HUES48 (cell line): Measurements from ENCODE around the gene SYNJ1.
"Not testable (repeated sequence)": the region's sequence is repeated elsewhere in the genome, so short reads cannot be mapped to it uniquely, and the experiment has no call there.

Experiments used
- H3K27ac ChIP-seq: one replicate; pipeline ENCODE4 v1.7.0; 2013; ENCODE audit warnings: low read depth, low read length, inconsistent platforms
- H3K27me3 ChIP-seq: 2 replicates; pipeline ENCODE4 v1.6.1; 2013; ENCODE audit warnings: mild to moderate bottlenecking, low read length; ENCODE audit not compliant: control insufficient read depth, insufficient read depth
- H3K36me3 ChIP-seq: 2 replicates; pipeline ENCODE4 v1.6.1; 2013; ENCODE audit warnings: low read length; ENCODE audit not compliant: control insufficient read depth, insufficient read depth
- H3K4me1 ChIP-seq: 2 replicates; pipeline ENCODE4 v1.6.1; 2013; ENCODE audit warnings: mild to moderate bottlenecking, low read length; ENCODE audit not compliant: control insufficient read depth, insufficient read depth
- H3K4me3 ChIP-seq: 2 replicates; pipeline ENCODE4 v1.5.1; 2013; ENCODE audit warnings: mild to moderate bottlenecking, low read depth, low read length
- H3K9ac ChIP-seq: 2 replicates; pipeline ENCODE4 v1.6.1; 2013; ENCODE audit warnings: mild to moderate bottlenecking, low read depth, low read length, moderate library complexity
- H3K9me3 ChIP-seq: 2 replicates; pipeline ENCODE4 v1.6.1; 2013; ENCODE audit warnings: low read length; ENCODE audit not compliant: control insufficient read depth, insufficient read depth

Gene SYNJ1

GRCh38 chr21:32757804-32758203 is 30.0 kb upstream of the SYNJ1 start:
- H3K36me3 ChIP-seq, result peaks cover 94% of the 10 kb centered on the region
- no peak overlapping the region for H3K4me3 ChIP-seq
- H3K9me3 ChIP-seq, result no peaks in the 10 kb centered on the region
- no peak overlapping the region for H3K27ac ChIP-seq
- no peak overlapping the region for H3K9ac ChIP-seq
- peaks cover 13% of the 10 kb centered on the region; the same call in 1 of the 2 replicates for H3K4me1 ChIP-seq
- H3K27me3 ChIP-seq, result no peaks in the 10 kb centered on the region

- no peak overlapping the region for H3K4me3 ChIP-seq
- no peaks in the 10 kb centered on the region for H3K9me3 ChIP-seq
- H3K4me1 ChIP-seq, result peaks cover 13% of the 10 kb centered on the region; the same call in 1 of the 2 replicates
- H3K36me3 ChIP-seq, result peaks cover 96% of the 10 kb centered on the region
- H3K27ac ChIP-seq, result no peak overlapping the region
- H3K27me3 ChIP-seq, result no peaks in the 10 kb centered on the region
- H3K9ac ChIP-seq, result no peak overlapping the region
These were observed 28.3 kb upstream of the SYNJ1 start for GRCh38 chr21:32756096-32756495.

- peak overlapping the region; percentile 29 for H3K27ac ChIP-seq
- H3K9me3 ChIP-seq, result no peaks in the 10 kb centered on the region
- H3K4me3 ChIP-seq, result no peak overlapping the region
- no peak overlapping the region for H3K9ac ChIP-seq
- peaks cover 96% of the 10 kb centered on the region for H3K36me3 ChIP-seq
- peaks cover 13% of the 10 kb centered on the region; the same call in 1 of the 2 replicates for H3K4me1 ChIP-seq
- no peaks in the 10 kb centered on the region for H3K27me3 ChIP-seq
These were observed 26.2 kb upstream of the SYNJ1 start for GRCh38 chr21:32753818-32754585.

GRCh38 chr21:32750405-32750804 is 22.6 kb upstream of the SYNJ1 start:
- Histone ChIP-seq H3K36me3 (peaks cover 95% of the 10 kb centered on the region), H3K27ac (no peak overlapping the region), H3K9ac (no peak overlapping the region), H3K4me3 (no peak overlapping the region), H3K27me3 (no peaks in the 10 kb centered on the region), H3K9me3 (no peaks in the 10 kb centered on the region), H3K4me1 (peaks cover 12% of the 10 kb centered on the region; the same call in 1 of the 2 replicates)

- H3K9ac ChIP-seq, result no peak overlapping the region
These were observed 21.8 kb upstream of the SYNJ1 start for GRCh38 chr21:32749662-32750061.

GRCh38 chr21:32748529-32748928 is 20.7 kb upstream of the SYNJ1 start:
- H3K9ac ChIP-seq, result no peak overlapping the region
- H3K4me1 ChIP-seq, result no peaks in the 10 kb centered on the region
- peaks cover 96% of the 10 kb centered on the region for H3K36me3 ChIP-seq
- H3K4me3 ChIP-seq, result no peak overlapping the region
- H3K9me3 ChIP-seq, result no peaks in the 10 kb centered on the region
- H3K27me3 ChIP-seq, result no peaks in the 10 kb centered on the region
- H3K27ac ChIP-seq, result no peak overlapping the region

More at GRCh38 chr21:32749662-32750061, 21.8 kb upstream of the SYNJ1 start:
- H3K4me3 ChIP-seq, result no peak overlapping the region
- no peaks in the 10 kb centered on the region for H3K27me3 ChIP-seq
- H3K4me1 ChIP-seq, result peaks cover 5% of the 10 kb centered on the region; the same call in 1 of the 2 replicates
- no peaks in the 10 kb centered on the region for H3K9me3 ChIP-seq
- H3K36me3 ChIP-seq, result peaks cover 95% of the 10 kb centered on the region
- H3K27ac ChIP-seq, result no peak overlapping the region

- no peak overlapping the region for H3K4me3 ChIP-seq
- H3K27me3 ChIP-seq, result no peaks in the 10 kb centered on the region
- H3K9me3 ChIP-seq, result no peaks in the 10 kb centered on the region
- peaks cover 98% of the 10 kb centered on the region for H3K36me3 ChIP-seq
- H3K4me1 ChIP-seq, result no peaks in the 10 kb centered on the region
- H3K9ac ChIP-seq, result no peak overlapping the region
- H3K27ac ChIP-seq, result no peak overlapping the region
These were observed 19.6 kb upstream of the SYNJ1 start for GRCh38 chr21:32747396-32747795.

- H3K9me3 ChIP-seq, H3K4me3 ChIP-seq, H3K4me1 ChIP-seq, H3K9ac ChIP-seq, H3K27ac ChIP-seq, H3K27me3 ChIP-seq: not testable (repeated sequence)
- H3K36me3 ChIP-seq, result peaks cover 99% of the 10 kb centered on the region
These were observed 18.9 kb upstream of the SYNJ1 start for GRCh38 chr21:32746711-32747110.

- Histone ChIP-seq H3K27ac (no peak overlapping the region), H3K4me3 (no peak overlapping the region), H3K36me3 (peaks cover 98% of the 10 kb centered on the region), H3K4me1 (0 out of 2 replicates have a peak, but pooled peaks cover 6% of the 10 kb centered on the region), H3K9ac (no peak overlapping the region), H3K27me3 (no peaks in the 10 kb centered on the region), H3K9me3 (no peaks in the 10 kb centered on the region)
These were observed 14.6 kb upstream of the SYNJ1 start for GRCh38 chr21:32742396-32742795.

GRCh38 chr21:32741336-32741735 is 13.5 kb upstream of the SYNJ1 start:
- H3K27me3 ChIP-seq, result no peaks in the 10 kb centered on the region
- H3K9ac ChIP-seq, result no peak overlapping the region
- no peak overlapping the region for H3K27ac ChIP-seq
- H3K36me3 ChIP-seq, result peaks cover 98% of the 10 kb centered on the region
- no peaks in the 10 kb centered on the region for H3K9me3 ChIP-seq
- no peak overlapping the region for H3K4me3 ChIP-seq
- peaks cover 10% of the 10 kb centered on the region for H3K4me1 ChIP-seq

- Histone ChIP-seq H3K9ac (no peak overlapping the region), H3K4me1 (peaks cover 23% of the 10 kb centered on the region), H3K9me3 (no peaks in the 10 kb centered on the region), H3K36me3 (peaks cover 86% of the 10 kb centered on the region), H3K4me3 (no peak overlapping the region), H3K27ac (no peak overlapping the region), H3K27me3 (no peaks in the 10 kb centered on the region)
These were observed 12.1 kb upstream of the SYNJ1 start for GRCh38 chr21:32739946-32740345.
